Endothelial cell of umbilical vein (primary cell): ENCODE results near the gene OR12D1.

Experiments
- CTCF ChIP-seq, 2 donors: IDR thresholded peaks; 1 replicate in 1 of 2; 2 replicates in 1 of 2; pipeline ENCODE4 v1.5.1; 2011; ENCODE audit warnings: low read length in 2 of 2, mild to moderate bottlenecking in 2 of 2, moderate library complexity in 2 of 2, control low read depth in 1 of 2, inconsistent platforms in 1 of 2, low read depth in 1 of 2; ENCODE audit not compliant: insufficient read depth in 1 of 2; ENCODE audit errors: extremely low read depth in 1 of 2
- EZH2 ChIP-seq: IDR thresholded peaks from 2 replicates; pipeline ENCODE4 v1.6.1; 2012; ENCODE audit warnings: borderline replicate concordance, low read depth, mild to moderate bottlenecking, moderate library complexity, low read length, inconsistent platforms; ENCODE audit not compliant: severe bottlenecking
- FOS ChIP-seq: IDR thresholded peaks from 2 replicates; pipeline ENCODE4 v1.6.1; 2011; ENCODE audit warnings: mild to moderate bottlenecking, low read length, moderate library complexity, borderline replicate concordance; ENCODE audit not compliant: insufficient read depth
- GATA2 ChIP-seq: IDR thresholded peaks from 2 replicates; pipeline ENCODE4 v1.7.0; 2011; ENCODE audit warnings: low read depth, mild to moderate bottlenecking, moderate library complexity, mixed read lengths, low read length; ENCODE audit not compliant: insufficient read length, insufficient read depth
- MYC ChIP-seq: IDR thresholded peaks from one replicate; pipeline ENCODE4 v1.6.1; 2011; ENCODE audit warnings: mild to moderate bottlenecking, low read depth, low read length
- POLR2A ChIP-seq: IDR thresholded peaks from 2 replicates; pipeline ENCODE4 v1.6.1; 2012; ENCODE audit warnings: low read depth, mild to moderate bottlenecking, control low read depth, low read length
- POLR2AphosphoS5 ChIP-seq: IDR thresholded peaks from 2 replicates; pipeline ENCODE4 v1.6.1; 2012; ENCODE audit warnings: low read depth, mild to moderate bottlenecking, control low read depth, low read length, moderate library complexity; ENCODE audit not compliant: insufficient read depth
- TF ChIP-seq, protein P1 (sequence below): IDR thresholded peaks from 2 replicates; pipeline ENCODE4 v1.6.1; 2011; ENCODE audit not compliant: insufficient read depth, insufficient read length

DNA sequence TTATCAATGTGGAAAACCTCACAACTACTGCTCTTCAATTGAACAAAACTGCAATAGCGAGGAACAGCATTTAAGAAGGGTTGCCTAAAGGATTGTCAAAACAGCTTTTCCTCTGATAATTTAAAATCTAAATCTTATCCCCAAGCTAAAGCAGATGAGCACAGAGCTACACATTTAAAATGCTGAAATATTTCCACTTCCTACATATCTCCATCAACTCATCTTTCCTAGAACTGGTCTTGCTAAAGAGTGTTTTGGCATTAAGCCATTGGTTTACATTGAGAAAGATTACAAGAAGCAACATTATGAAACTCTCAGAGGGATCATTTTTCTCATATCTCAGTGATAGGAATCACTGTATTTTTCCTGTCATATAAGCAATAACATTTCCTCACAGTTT is 28.0 kb downstream of the OR12D1 start:
- TF ChIP-seq POLR2A (no peak), CTCF (IDR thresholded peaks at IDR 0.05; ENCODE audit: extremely low read depth in 1 of 2, insufficient read depth in 1 of 2, low read depth in 1 of 2, low read length in 2 of 2) (no peak), POLR2AphosphoS5 (no peak), MYC (no peak), GATA2 (no peak), EZH2 (no peak), FOS (no peak)
- TF ChIP-seq, protein P1, sequence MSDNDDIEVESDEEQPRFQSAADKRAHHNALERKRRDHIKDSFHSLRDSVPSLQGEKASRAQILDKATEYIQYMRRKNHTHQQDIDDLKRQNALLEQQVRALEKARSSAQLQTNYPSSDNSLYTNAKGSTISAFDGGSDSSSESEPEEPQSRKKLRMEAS, result no peak
